ENCODE results near the gene PSMC3IP.
"Not testable (repeated sequence)": the region's sequence is repeated elsewhere in the genome, so short reads cannot be mapped to it uniquely, and the experiment has no call there.

Gene PSMC3IP, protein sequence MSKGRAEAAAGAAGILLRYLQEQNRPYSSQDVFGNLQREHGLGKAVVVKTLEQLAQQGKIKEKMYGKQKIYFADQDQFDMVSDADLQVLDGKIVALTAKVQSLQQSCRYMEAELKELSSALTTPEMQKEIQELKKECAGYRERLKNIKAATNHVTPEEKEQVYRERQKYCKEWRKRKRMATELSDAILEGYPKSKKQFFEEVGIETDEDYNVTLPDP

DNA sequence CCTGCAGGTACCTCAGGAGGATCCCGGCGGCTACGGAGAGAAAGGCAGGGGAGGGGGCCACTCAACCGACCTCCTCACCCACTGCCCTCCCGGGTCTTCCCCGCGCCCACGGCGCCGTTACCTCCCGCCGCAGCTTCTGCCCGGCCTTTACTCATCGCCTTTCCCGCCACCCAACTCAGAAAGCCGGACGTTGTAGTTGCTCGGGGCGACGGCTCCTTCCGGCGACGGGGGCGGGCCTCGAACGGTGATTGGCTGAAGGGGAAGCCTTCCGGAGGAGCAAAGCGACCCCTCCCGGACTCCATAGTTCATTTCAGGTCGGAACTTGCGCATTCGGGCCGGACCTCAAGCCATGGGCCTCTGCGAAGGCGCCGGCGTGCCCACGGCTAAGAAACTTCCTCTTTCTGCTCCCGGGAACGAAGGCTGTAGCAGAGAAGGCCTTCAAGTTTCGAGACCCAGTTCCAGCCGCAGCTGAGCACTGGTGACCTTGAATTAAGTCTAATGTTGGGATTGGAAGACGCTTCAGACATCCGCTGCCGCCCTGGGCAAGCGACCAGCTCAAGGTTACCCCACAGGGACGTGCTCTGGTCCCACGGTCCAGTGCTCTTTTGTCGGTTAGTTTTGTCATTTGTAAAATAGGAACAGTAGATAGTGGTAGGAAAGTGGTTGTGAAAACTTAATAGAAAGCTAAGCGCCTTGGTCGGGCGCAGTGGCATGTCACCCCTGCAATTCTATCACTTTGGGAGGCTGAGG is at the start of gene PSMC3IP:
Gene PSMC3IP, minus strand, starts transcription at position 198 of the 750 bp plus-strand sequence. Its CDS starts 43 bp downstream, at position 155.
- peak within 1 kb of the TSS; percentile 75 for H3K4me3 ChIP-seq (ENCODE audit: low read depth, low read length)
- TF ChIP-seq, protein P1, sequence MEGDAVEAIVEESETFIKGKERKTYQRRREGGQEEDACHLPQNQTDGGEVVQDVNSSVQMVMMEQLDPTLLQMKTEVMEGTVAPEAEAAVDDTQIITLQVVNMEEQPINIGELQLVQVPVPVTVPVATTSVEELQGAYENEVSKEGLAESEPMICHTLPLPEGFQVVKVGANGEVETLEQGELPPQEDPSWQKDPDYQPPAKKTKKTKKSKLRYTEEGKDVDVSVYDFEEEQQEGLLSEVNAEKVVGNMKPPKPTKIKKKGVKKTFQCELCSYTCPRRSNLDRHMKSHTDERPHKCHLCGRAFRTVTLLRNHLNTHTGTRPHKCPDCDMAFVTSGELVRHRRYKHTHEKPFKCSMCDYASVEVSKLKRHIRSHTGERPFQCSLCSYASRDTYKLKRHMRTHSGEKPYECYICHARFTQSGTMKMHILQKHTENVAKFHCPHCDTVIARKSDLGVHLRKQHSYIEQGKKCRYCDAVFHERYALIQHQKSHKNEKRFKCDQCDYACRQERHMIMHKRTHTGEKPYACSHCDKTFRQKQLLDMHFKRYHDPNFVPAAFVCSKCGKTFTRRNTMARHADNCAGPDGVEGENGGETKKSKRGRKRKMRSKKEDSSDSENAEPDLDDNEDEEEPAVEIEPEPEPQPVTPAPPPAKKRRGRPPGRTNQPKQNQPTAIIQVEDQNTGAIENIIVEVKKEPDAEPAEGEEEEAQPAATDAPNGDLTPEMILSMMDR (IDR thresholded peaks at IDR 0.05; ENCODE audit: control insufficient read depth, extremely low read depth, insufficient read depth), result peak; percentile 41
- peak; percentile 81 for DNase-seq (ENCODE audit: low read depth)

DNA sequence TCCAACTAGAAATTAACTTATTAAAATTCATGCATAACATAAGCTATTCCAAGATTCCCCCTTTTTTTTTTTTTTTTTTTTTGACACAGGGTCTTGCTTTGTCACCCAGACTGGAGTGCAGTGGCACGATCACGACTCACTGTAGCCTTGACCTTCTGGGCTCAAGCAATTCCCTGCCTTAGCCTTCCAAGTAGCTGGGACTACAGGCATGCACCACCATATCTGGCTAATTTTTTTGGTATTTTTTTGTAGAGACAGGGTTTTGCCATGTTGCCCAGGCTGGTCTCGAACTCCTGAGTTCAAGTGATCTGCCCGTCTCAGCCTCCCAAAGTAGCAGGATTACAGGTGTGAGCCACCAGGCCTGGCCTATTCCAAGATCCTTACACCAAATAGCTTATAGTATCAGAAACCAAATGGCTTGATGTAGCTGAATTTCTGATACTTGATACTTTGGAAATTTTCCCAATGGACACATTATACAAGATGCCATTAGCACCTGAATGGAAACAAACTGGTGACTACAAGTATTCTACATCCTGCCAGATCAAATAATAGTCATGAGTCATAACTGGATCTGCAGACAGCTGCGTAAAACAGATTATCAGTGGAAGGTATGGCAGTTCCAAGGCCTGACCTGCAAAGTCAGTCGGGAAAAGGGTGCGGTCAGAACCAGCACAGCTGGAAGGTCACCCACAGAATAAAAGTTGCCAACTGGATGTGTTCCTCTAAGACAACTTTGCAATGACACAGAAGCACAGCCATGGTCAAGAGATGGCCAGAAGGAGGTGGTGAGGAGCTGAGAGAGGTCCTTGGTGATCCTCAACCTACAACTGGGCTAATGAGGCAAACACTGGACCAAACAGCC is 46.4 kb upstream of the PSMC3IP start:
- TF ChIP-seq, protein P1 (IDR thresholded peaks at IDR 0.05; ENCODE audit: control insufficient read depth, extremely low read depth, insufficient read depth), result peak; percentile 24; the same call in 1 of the 2 replicates
- DNase-seq (ENCODE audit: low read depth), result peak; percentile 96
- H3K4me3 ChIP-seq (ENCODE audit: low read depth, low read length), result no peak overlapping the region

DNA sequence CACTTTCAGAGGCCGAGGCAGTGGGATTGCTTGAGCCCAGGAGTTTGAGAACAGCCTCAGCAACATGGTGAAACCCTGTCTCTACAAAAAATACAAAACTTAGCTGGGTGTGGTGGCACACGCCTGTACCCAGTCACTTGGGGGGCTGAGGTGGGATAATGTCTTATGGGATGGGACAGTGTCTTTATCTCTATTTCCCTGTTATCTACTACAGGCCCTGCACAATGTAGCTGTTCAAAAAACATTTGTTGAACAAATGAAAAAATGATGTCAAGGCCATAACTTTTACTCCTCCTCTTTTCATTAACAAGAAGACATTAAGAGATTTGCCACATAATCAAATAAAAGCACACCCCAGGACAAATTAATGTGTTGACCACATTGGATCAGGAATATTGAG is 45.7 kb upstream of the PSMC3IP start:
- no peak overlapping the region for H3K4me3 ChIP-seq (ENCODE audit: low read depth, low read length)
- TF ChIP-seq, protein P1 (IDR thresholded peaks at IDR 0.05; ENCODE audit: control insufficient read depth, extremely low read depth, insufficient read depth), result no peak
- DNase-seq (ENCODE audit: low read depth), result no peak

DNA sequence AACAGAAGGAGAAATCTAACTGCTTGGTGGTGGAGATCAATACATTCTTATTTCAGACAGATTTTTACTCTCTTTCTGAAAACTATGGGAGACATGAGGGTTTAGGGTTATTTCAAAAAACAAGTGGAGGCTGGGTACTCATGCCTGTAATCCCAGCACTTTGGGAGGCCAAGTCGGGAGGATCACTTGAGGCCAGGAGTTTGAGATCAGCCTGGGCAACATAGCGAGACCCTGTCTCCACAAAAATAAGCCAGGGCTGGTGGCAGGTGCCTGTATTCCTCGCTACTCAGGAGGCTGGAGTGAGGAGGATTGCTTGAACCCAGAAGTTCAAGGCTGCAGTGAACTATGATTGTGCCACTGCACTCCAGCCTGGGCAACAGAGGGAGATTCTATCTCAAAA is 44.5 kb upstream of the PSMC3IP start:
- not testable (repeated sequence) for DNase-seq (ENCODE audit: low read depth)

DNA sequence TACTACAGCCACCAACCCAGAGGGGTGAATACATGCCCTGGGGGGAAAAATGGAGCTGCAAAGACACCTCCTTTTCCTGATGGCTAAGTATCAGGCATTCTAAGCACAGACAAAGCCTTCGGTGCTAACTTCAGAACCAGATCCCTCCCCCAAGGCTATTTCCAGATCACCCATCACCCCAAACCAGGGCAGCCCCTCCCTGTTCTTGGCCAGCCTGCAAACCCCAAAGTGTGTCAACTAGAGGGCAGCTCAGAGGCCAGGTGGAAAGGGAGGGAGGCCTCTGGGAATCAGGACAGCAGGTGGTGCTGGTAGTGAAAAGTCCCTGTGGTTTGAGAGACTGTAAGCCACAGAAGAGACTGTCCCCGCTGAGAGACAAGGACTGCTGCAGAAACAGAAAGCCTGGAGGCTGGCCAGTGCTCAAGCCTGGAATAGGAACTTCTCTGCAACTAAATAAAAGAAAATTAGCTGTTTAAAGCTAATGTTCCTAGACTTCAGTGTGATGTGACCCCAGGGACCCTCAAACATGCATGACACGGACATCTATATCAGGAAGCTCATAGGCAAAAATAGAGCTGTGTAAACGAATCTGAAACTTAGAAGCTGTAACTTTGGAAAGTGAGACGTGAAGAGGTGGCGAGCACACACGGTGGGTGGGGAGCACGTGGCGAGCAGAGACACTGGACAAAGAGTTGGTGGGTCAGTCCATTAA is 41.1 kb upstream of the PSMC3IP start:
- TF ChIP-seq, protein P1 (IDR thresholded peaks at IDR 0.05; ENCODE audit: control insufficient read depth, extremely low read depth, insufficient read depth), result peak; percentile 71
- DNase-seq (ENCODE audit: low read depth), result peak; percentile 25
- H3K4me3 ChIP-seq (ENCODE audit: low read depth, low read length), result no peak overlapping the region

More for the DNA sequence above, 44.5 kb upstream of the PSMC3IP start:
- H3K4me3 ChIP-seq (ENCODE audit: low read depth, low read length), result not testable (repeated sequence)

DNA sequence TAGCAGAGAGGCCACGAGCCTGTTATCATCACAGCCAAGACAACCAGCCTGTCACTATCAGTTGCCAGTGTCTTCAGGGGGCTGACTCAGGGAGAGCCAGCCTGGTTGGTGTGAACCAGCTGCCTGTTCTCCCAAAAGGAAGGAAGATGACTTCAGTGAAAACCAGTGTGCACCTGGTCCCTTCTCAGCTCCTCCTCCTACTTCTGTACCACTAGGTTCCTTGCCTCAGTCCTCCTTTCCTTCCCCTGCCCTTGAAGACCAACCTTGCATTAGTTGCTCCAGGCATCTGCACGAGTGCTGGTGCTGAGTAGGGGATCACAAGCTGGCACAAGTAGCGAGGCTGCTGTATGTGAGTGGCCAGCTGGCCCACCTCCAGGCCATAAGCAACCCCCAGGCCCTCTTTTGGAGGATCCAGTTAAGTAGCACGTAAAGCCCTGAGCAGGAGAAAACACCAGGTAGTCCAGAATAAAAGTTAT is 40.5 kb upstream of the PSMC3IP start:
- TF ChIP-seq, protein P1 (IDR thresholded peaks at IDR 0.05; ENCODE audit: control insufficient read depth, extremely low read depth, insufficient read depth), result no peak
- DNase-seq (ENCODE audit: low read depth), result no peak
- H3K4me3 ChIP-seq (ENCODE audit: low read depth, low read length), result no peak overlapping the region
